Measurements from ENCODE around the gene PLEKHM3. TPM values are rescaled to one million over a fixed set of nuclear protein-coding genes. Genes with fewer than 3 reads are reported as not detected.

PLEKHM3 gene
- total RNA-seq, 1 donor: 23.5 TPM

DNA sequence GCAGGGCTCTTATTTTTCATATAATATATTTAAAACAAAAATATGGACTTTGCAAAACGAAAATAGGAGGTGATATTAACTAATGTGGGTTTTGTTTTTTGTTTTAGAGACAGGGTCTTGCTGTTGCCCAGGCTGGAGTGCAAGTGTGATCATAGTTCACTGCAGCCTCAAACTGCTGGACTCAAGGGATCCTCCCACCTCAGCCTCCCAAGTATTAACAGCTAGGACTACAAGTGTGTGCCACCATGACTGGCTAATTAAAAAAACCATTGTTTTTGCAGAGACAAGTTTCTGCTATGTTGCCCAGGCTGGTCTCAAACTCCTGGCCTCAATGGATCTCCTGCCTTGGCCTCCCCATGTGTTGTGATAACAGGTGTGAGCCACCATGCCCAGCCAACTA lies 185.2 kb downstream of the PLEKHM3 start:
- Histone ChIP-seq H3K4me3 (ENCODE audit: insufficient read depth, low read length) (no peak overlapping the region), H3K79me2 (ENCODE audit: insufficient read depth, low read length) (no peaks in the 10 kb centered on the region), H3K4me1 (ENCODE audit: insufficient read depth, low read length) (no peaks in the 10 kb centered on the region), H3K36me3 (ENCODE audit: insufficient read depth, low read length) (no peaks in the 10 kb centered on the region), H3K9me3 (ENCODE audit: low read depth, low read length) (no peaks in the 10 kb centered on the region), H2AFZ (ENCODE audit: low read length) (no peak overlapping the region), H4K20me1 (ENCODE audit: insufficient read depth, low read length) (no peaks in the 10 kb centered on the region), H3K27me3 (ENCODE audit: insufficient read depth, low read length) (no peaks in the 10 kb centered on the region), H3K4me2 (ENCODE audit: insufficient read depth, low read length) (no peak overlapping the region), H3K27ac (ENCODE audit: low read depth, low read length) (no peak overlapping the region)
- TF ChIP-seq, protein P1, sequence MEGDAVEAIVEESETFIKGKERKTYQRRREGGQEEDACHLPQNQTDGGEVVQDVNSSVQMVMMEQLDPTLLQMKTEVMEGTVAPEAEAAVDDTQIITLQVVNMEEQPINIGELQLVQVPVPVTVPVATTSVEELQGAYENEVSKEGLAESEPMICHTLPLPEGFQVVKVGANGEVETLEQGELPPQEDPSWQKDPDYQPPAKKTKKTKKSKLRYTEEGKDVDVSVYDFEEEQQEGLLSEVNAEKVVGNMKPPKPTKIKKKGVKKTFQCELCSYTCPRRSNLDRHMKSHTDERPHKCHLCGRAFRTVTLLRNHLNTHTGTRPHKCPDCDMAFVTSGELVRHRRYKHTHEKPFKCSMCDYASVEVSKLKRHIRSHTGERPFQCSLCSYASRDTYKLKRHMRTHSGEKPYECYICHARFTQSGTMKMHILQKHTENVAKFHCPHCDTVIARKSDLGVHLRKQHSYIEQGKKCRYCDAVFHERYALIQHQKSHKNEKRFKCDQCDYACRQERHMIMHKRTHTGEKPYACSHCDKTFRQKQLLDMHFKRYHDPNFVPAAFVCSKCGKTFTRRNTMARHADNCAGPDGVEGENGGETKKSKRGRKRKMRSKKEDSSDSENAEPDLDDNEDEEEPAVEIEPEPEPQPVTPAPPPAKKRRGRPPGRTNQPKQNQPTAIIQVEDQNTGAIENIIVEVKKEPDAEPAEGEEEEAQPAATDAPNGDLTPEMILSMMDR (IDR thresholded peaks at IDR 0.05; ENCODE audit: extremely low read depth, low read depth, low read length): no peak
- no peak for DNase-seq (ENCODE audit: insufficient read length, low spot score, missing footprints)

DNA sequence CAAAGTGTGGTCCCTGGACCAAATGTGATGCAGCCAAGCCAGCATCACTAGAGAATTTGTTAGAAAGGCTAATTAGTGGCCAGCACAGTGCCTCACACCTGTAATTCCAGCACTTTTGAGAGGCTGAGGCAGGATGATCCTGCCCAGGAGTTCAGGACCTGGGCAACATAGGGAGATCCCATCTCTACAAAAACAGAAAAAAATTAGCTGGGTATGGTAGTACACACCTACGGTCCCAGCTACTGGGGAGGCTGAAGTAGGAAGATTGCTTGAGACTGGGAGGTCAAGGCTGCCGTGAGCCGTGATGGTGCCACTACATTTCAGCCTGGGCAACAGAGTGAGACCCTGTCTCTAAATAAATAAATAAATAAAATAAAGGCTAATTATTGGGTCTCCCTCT lies 185.8 kb downstream of the PLEKHM3 start:
- Histone ChIP-seq H3K27ac (ENCODE audit: low read depth, low read length) (no peak overlapping the region), H3K36me3 (ENCODE audit: insufficient read depth, low read length) (no peaks in the 10 kb centered on the region), H4K20me1 (ENCODE audit: insufficient read depth, low read length) (no peaks in the 10 kb centered on the region), H3K27me3 (ENCODE audit: insufficient read depth, low read length) (no peaks in the 10 kb centered on the region), H3K79me2 (ENCODE audit: insufficient read depth, low read length) (no peaks in the 10 kb centered on the region), H2AFZ (ENCODE audit: low read length) (no peak overlapping the region), H3K4me3 (ENCODE audit: insufficient read depth, low read length) (no peak overlapping the region), H3K4me2 (ENCODE audit: insufficient read depth, low read length) (no peak overlapping the region), H3K4me1 (ENCODE audit: insufficient read depth, low read length) (no peaks in the 10 kb centered on the region), H3K9me3 (ENCODE audit: low read depth, low read length) (no peaks in the 10 kb centered on the region)
- no peak for DNase-seq (ENCODE audit: insufficient read length, low spot score, missing footprints)
- TF ChIP-seq, protein P1 (IDR thresholded peaks at IDR 0.05; ENCODE audit: extremely low read depth, low read depth, low read length): no peak

DNA sequence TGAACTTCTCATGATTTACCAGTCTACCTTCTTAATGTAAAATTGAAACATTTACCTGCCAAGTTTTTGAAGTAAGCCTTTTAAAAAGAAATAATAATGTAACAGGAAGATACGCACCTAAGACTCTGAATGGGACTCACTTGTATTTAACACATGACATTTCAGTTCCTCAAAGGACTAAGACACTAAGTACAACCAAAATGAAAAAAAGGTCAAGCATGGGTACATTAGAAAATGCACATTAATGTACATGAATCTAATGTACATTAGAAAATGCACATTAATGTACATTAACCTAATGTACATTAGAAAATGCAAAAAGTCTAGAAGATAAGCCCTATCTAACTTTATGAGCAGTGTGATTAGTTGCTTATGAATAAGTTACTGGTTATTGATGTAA lies 186.3 kb downstream of the PLEKHM3 start:
- H3K79me2 ChIP-seq (ENCODE audit: insufficient read depth, low read length): no peaks in the 10 kb centered on the region
- no peaks in the 10 kb centered on the region for H4K20me1 ChIP-seq (ENCODE audit: insufficient read depth, low read length)
- no peaks in the 10 kb centered on the region for H3K9me3 ChIP-seq (ENCODE audit: low read depth, low read length)
- H3K4me2 ChIP-seq (ENCODE audit: insufficient read depth, low read length): no peak overlapping the region
- TF ChIP-seq, protein P1 (IDR thresholded peaks at IDR 0.05; ENCODE audit: extremely low read depth, low read depth, low read length): no peak
- no peaks in the 10 kb centered on the region for H3K4me1 ChIP-seq (ENCODE audit: insufficient read depth, low read length)
- DNase-seq (ENCODE audit: insufficient read length, low spot score, missing footprints): no peak
- no peak overlapping the region for H2AFZ ChIP-seq (ENCODE audit: low read length)
- H3K27ac ChIP-seq (ENCODE audit: low read depth, low read length): no peak overlapping the region
- no peaks in the 10 kb centered on the region for H3K36me3 ChIP-seq (ENCODE audit: insufficient read depth, low read length)
- no peak overlapping the region for H3K4me3 ChIP-seq (ENCODE audit: insufficient read depth, low read length)
- H3K27me3 ChIP-seq (ENCODE audit: insufficient read depth, low read length): no peaks in the 10 kb centered on the region

DNA sequence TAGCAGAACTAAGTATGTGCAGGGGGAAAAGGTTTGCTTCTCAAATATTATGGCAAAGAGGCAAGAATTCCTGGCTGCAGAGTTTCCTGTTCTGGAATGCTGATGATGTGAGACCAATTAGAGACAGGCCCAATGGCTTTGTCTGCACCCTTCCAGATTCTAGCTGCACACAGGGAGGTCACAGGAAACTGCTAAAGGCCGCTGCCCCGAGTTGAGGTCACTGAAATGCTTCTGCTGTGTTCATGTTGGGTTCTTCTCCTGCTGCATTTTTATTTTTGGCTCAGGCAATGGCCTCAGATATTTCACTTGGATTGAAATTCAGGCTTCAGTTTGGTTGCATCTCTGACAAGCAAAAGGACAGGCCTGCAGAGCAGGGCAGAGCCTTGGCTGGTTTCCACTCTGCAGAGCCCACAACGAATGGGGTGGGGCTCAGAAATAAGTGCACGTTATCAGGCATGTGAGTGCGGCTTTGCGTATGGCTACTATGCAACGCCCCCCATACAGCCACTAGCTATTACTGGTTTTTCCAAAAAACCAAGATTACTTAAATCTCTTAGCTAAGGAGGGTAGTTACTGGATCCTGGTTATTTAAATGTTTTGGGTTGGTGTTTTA lies 188.7 kb downstream of the PLEKHM3 start:
- H3K27me3 ChIP-seq (ENCODE audit: insufficient read depth, low read length): no peaks in the 10 kb centered on the region
- H3K4me2 ChIP-seq (ENCODE audit: insufficient read depth, low read length): no peak overlapping the region
- TF ChIP-seq, protein P1 (IDR thresholded peaks at IDR 0.05; ENCODE audit: extremely low read depth, low read depth, low read length): no peak
- H3K4me3 ChIP-seq (ENCODE audit: insufficient read depth, low read length): no peak overlapping the region
- no peak for DNase-seq (ENCODE audit: insufficient read length, low spot score, missing footprints)
- H4K20me1 ChIP-seq (ENCODE audit: insufficient read depth, low read length): no peaks in the 10 kb centered on the region
- H2AFZ ChIP-seq (ENCODE audit: low read length): no peak overlapping the region
- no peak overlapping the region for H3K27ac ChIP-seq (ENCODE audit: low read depth, low read length)
- no peaks in the 10 kb centered on the region for H3K4me1 ChIP-seq (ENCODE audit: insufficient read depth, low read length)
- no peaks in the 10 kb centered on the region for H3K9me3 ChIP-seq (ENCODE audit: low read depth, low read length)
- no peaks in the 10 kb centered on the region for H3K36me3 ChIP-seq (ENCODE audit: insufficient read depth, low read length)
- H3K79me2 ChIP-seq (ENCODE audit: insufficient read depth, low read length): no peaks in the 10 kb centered on the region
